Neutrophil (primary cell): ENCODE results near the gene TMA7B.

ENCODE experiments used
- H3K27ac ChIP-seq: fragments of 200-600 bp; sonication (generic); 2 replicates; pipeline ENCODE4 v1.5.1; 2016; ENCODE audit warnings: mild to moderate bottlenecking, moderate library complexity
- H3K27me3 ChIP-seq: fragments of 200-600 bp; sonication (generic); 2 replicates; pipeline ENCODE4 v1.6.0; 2016; ENCODE audit warnings: mild to moderate bottlenecking
- H3K36me3 ChIP-seq: fragments of 200-600 bp; sonication (generic); 2 replicates; pipeline ENCODE4 v1.5.1; 2017
- H3K4me1 ChIP-seq, 2 experiments: fragments of 200-600 bp in 1 of 2; sonication (generic) in 1 of 2; 1 replicate in 1 of 2; 2 replicates in 1 of 2; pipeline versions ENCODE4 v1.5.1 to v1.6.1; 2013 to 2016; ENCODE audit warnings: low read depth in 1 of 2, low read length in 1 of 2, mild to moderate bottlenecking in 1 of 2, moderate library complexity in 1 of 2; ENCODE audit not compliant: control insufficient read depth in 1 of 2, insufficient read depth in 1 of 2
- H3K4me3 ChIP-seq, 2 experiments: fragments of 200-600 bp in 1 of 2; sonication (generic) in 1 of 2; 1 replicate in 1 of 2; 2 replicates in 1 of 2; pipeline ENCODE4 v1.5.1; 2013 to 2016; ENCODE audit warnings: low read depth in 1 of 2, low read length in 1 of 2, mild to moderate bottlenecking in 1 of 2, moderate library complexity in 1 of 2
- H3K9me3 ChIP-seq: fragments of 200-600 bp; sonication (generic); 2 replicates; pipeline ENCODE4 v1.5.1; 2016
- TF ChIP-seq, protein P1 (sequence below): fragments of 200-600 bp; sonication (generic); IDR thresholded peaks from 2 replicates; pipeline ENCODE4 v1.5.1; 2016; ENCODE audit warnings: antibody characterized with exemption

Gene TMA7B

DNA sequence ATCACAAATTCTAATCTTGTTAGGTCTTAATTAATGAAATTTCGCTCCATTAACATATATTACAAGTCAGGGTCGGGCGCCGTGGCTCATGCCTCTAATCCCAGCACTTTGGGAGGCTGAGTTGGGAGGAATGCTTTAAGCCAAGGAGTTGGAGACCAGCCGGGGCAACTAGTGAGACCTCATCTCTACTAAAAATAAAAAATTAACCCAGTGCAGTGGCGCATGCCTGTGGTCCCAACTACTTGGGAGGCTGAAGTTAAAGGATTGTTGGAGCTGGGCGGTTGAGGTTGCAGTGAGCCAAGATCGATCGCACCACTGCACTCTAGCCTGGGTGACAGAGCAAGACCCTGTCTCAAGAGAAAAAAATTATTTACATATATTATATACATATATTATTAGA is 1.9 kb downstream of the TMA7B start:
- H3K9me3 ChIP-seq: no peaks in the 10 kb centered on the region
- H3K4me1 ChIP-seq: peaks cover 61 to 63% of the 10 kb centered on the region in 2 experiments
- peak overlapping the region in 1 of 2 experiments; percentile 36 for H3K4me3 ChIP-seq
- H3K27me3 ChIP-seq: peaks cover 40% of the 10 kb centered on the region
- TF ChIP-seq, protein P1, sequence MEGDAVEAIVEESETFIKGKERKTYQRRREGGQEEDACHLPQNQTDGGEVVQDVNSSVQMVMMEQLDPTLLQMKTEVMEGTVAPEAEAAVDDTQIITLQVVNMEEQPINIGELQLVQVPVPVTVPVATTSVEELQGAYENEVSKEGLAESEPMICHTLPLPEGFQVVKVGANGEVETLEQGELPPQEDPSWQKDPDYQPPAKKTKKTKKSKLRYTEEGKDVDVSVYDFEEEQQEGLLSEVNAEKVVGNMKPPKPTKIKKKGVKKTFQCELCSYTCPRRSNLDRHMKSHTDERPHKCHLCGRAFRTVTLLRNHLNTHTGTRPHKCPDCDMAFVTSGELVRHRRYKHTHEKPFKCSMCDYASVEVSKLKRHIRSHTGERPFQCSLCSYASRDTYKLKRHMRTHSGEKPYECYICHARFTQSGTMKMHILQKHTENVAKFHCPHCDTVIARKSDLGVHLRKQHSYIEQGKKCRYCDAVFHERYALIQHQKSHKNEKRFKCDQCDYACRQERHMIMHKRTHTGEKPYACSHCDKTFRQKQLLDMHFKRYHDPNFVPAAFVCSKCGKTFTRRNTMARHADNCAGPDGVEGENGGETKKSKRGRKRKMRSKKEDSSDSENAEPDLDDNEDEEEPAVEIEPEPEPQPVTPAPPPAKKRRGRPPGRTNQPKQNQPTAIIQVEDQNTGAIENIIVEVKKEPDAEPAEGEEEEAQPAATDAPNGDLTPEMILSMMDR: no peak
- H3K27ac ChIP-seq: peak overlapping the region; percentile 80
- no peaks in the 10 kb centered on the region for H3K36me3 ChIP-seq

DNA sequence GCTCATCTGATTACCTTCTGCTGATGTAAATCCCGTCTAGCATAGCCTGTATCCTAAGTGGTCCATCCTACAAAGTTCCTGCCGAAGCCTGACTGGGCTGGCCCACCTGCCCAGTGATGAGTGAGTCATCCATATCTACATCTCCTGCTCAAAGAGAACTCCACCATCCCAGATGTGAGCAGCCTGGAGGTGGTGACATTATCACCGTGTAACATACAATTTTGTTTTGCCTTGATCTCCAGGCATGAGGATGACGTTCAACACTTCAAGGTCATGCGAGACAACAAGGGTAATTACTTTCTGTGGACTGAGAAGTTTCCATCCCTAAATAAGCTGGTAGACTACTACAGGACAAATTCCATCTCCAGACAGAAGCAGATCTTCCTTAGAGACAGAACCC is 5.6 kb downstream of the TMA7B start:
- TF ChIP-seq, protein P1: no peak
- Histone ChIP-seq H3K36me3 (no peaks in the 10 kb centered on the region), H3K4me1 (peaks cover 50 to 53% of the 10 kb centered on the region in 2 experiments), H3K4me3 (no peak overlapping the region), H3K27ac (no peak overlapping the region), H3K9me3 (no peaks in the 10 kb centered on the region), H3K27me3 (peaks cover 35% of the 10 kb centered on the region)

DNA sequence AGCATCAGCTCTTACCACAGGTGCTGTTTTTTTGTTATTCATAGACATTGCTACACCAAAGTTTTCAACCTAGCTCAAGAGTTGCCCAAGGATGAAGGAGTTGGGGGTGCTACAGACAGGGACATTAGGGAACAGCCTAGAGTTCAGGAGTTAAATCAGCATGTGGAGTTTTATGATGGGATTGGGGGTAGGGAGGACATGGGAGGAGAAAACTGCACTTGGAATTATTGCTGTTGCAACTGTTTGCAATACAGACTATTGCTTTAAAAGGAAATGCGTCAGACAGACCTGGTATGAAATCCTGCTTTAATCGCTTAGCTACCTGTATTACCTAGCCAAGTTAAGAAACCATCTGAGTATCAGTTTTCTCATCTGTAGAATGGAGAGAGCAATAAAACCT is 6.3 kb downstream of the TMA7B start:
- no peaks in the 10 kb centered on the region for H3K36me3 ChIP-seq

DNA sequence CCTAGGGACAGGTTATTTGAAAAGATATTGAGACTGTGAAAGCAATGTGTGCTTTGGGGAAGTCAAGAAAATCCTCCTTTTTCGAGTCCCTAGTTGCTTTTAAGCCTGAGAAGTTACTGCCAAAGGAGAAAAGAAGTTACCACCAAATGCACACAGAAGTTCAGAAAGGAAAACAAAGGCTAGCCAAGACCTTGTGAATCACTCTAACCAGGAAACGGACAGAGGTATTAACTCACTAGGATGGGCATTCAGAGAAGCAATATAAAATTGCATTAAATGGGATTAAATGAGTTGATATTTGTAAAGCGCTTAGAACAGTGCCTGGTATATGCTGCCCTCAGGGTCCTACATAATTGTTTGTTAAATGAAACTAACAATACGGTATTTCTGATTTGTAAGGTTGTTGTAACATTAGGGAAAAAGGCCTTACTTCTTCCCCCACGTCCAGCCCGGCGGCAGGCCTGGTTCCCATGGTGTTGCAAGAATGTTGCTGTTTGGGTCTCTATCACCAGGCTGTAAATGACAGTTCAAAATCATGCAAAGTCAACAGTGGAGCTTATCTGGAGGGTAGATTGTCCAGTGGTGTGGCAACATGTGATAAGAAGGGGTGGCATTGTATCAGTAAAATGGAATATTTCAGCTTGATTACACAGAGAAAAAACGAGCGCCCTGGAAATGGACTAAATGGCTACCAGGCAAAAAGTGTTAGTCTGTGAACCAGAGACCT is 7.1 kb downstream of the TMA7B start:
- no peaks in the 10 kb centered on the region for H3K9me3 ChIP-seq
- TF ChIP-seq, protein P1: no peak
- peaks cover 50% of the 10 kb centered on the region for H3K27me3 ChIP-seq
- H3K4me1 ChIP-seq: peaks cover 35 to 38% of the 10 kb centered on the region in 2 experiments
- no peak overlapping the region for H3K27ac ChIP-seq
- H3K36me3 ChIP-seq: no peaks in the 10 kb centered on the region
- no peak overlapping the region for H3K4me3 ChIP-seq

More for the DNA sequence above, 6.3 kb downstream of the TMA7B start:
- Histone ChIP-seq H3K27me3 (peaks cover 42% of the 10 kb centered on the region), H3K27ac (no peak overlapping the region), H3K4me3 (no peak overlapping the region), H3K9me3 (no peaks in the 10 kb centered on the region), H3K4me1 (peaks cover 43 to 46% of the 10 kb centered on the region in 2 experiments)
- TF ChIP-seq, protein P1: no peak

DNA sequence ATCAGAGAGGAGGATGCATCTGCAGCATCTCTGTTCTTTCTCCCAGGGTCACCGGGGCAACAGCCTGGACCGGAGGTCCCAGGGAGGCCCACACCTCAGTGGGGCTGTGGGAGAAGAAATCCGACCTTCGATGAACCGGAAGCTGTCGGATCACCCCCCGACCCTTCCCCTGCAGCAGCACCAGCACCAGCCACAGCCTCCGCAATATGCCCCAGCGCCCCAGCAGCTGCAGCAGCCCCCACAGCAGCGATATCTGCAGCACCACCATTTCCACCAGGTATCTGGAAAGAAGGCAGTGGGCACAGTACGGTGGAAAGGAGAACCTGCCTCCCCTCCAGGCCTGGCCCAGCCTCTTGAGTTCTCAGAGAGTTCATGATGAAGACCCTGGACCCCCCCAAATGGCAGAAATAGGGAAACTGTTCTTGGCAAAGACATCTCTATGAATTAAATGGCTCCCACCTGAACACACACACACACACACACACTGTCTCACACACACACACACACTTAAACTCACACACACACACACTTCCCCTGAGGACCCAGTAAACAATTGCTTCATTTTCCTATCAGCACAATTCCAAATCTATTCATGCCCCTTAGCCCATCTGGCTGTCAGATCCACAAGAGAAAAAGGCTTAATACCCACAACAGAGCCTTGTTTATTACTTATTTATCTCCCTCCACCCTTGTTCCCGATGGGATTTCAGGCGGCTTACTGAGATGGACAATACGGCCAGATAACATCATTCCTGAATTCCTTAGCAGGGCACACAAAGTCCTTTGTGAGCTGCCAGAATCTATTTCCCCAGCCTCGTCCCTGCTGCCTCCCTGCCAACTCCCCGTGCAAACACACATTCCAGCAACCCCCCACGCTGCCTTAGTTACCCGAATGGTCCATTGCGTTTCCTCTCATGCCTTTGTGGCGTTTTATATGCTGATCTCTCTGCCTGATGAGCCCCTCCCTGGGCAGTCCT is 8.1 kb downstream of the TMA7B start:
- TF ChIP-seq, protein P1: no peak

More for the DNA sequence above, 8.1 kb downstream of the TMA7B start:
- Histone ChIP-seq H3K27me3 (peaks cover 60% of the 10 kb centered on the region), H3K27ac (no peak overlapping the region), H3K9me3 (no peaks in the 10 kb centered on the region), H3K4me1 (peaks cover 24 to 28% of the 10 kb centered on the region in 2 experiments), H3K4me3 (no peak overlapping the region), H3K36me3 (no peaks in the 10 kb centered on the region)
